Thyroid gland (tissue), 4 donors: ENCODE measurements around the gene PLA2G2E. TPM values are rescaled to one million over a fixed set of nuclear protein-coding genes. Genes with fewer than 3 reads are reported as not detected.

Experiments used
- DNase-seq, 2 donors: peaks; one replicate each; pipeline ENCODE4 v3.0.0-alpha.2; 2019
- H3K27ac ChIP-seq, 3 donors: fragments of 200-600 bp; sonication (generic); 1 replicate in 2 of 3; 2 replicates in 1 of 3; pipeline ENCODE4 v1.5.1; 2016 to 2019; ENCODE audit warnings: mild to moderate bottlenecking in 1 of 3, moderate library complexity in 1 of 3
- H3K27me3 ChIP-seq: fragments of 200-600 bp; sonication (generic); one replicate; pipeline ENCODE4 v1.5.1; 2019
- H3K36me3 ChIP-seq, 2 donors: fragments of 200-600 bp; sonication (generic); one replicate each; pipeline ENCODE4 v1.5.1; 2016 to 2019
- H3K4me1 ChIP-seq, 2 donors: fragments of 200-600 bp; sonication (generic); one replicate each; pipeline ENCODE4 v1.5.1; 2017 to 2019
- H3K4me3 ChIP-seq, 3 donors: fragments of 200-600 bp; sonication (generic); replicated peaks in 1 of 3; 1 replicate in 2 of 3; 2 replicates in 1 of 3; pipeline ENCODE4 v1.5.1; 2016; ENCODE audit warnings: mild to moderate bottlenecking in 1 of 3
- H3K9me3 ChIP-seq: fragments of 200-600 bp; sonication (generic); one replicate; pipeline ENCODE4 v1.5.1; 2017
- CTCF ChIP-seq, 6 experiments: fragments of 200-600 bp in 3 of 6; fragments of 450-650 bp in 3 of 6; sonication (generic) in 3 of 6; IDR thresholded peaks; one replicate each; pipeline ENCODE4 v1.5.1; 2016 to 2019; ENCODE audit warnings: antibody characterized with exemption in 6 of 6, mild to moderate bottlenecking in 2 of 6, inconsistent platforms in 1 of 6, moderate library complexity in 1 of 6
- POLR2A ChIP-seq, 2 donors: fragments of 450-650 bp; IDR thresholded peaks; one replicate each; pipeline ENCODE4 v1.6.1; 2017; ENCODE audit warnings: antibody characterized with exemption in 2 of 2, mild to moderate bottlenecking in 2 of 2, moderate library complexity in 1 of 2
- WGBS, 2 donors: methylation state at CpG; one replicate each; pipeline ENCODE4 v1.1.5; 2017; 5-methylcytosine and 5-hydroxymethylcytosine counted together
- intact Hi-C: fragments of 100-400 bp; cut with DNase I; formaldehyde crosslinking; loops from one replicate; pipeline ENCODE4 v1.15.1; 2023
- total RNA-seq, 4 donors: library from RNA; depleted of rRNA; stranded (reverse); fragments of >200 nt; gene quantifications; one replicate each; pipeline ENCODE4 v1.2.3, GENCODE V29; 2016

The PLA2G2E gene
- total RNA-seq, 4 donors from 2014 or later = not detected

- H3K36me3 ChIP-seq = no peaks in the 10 kb centered on the region
- no peak for DNase-seq
- H3K27ac ChIP-seq = no peak overlapping the region
- no peaks in the 10 kb centered on the region for H3K9me3 ChIP-seq
- H3K4me3 ChIP-seq = no peak overlapping the region
- H3K27me3 ChIP-seq = no peaks in the 10 kb centered on the region
- WGBS, 2 donors = 87 to 89% methylated on average over 2 of the region's 2 CpGs
- TF ChIP-seq POLR2A (IDR thresholded peaks at IDR 0.05) = no peak
- TF ChIP-seq CTCF (IDR thresholded peaks at IDR 0.05) = no peak
- no peaks in the 10 kb centered on the region for H3K4me1 ChIP-seq
- intact Hi-C loops = no loop called here
Observed at GRCh38 chr1:19954059-19954458, 30.6 kb upstream of the PLA2G2E start.

GRCh38 chr1:19949016-19949415, 25.6 kb upstream of the PLA2G2E start:
- no peaks in the 10 kb centered on the region for H3K4me1 ChIP-seq
- no peak overlapping the region for H3K27ac ChIP-seq
- 55 to 58% methylated on average over 2 of the region's 2 CpGs for WGBS, 2 donors
- intact Hi-C loops = no loop called here
- no peaks in the 10 kb centered on the region for H3K27me3 ChIP-seq
- H3K36me3 ChIP-seq = no peaks in the 10 kb centered on the region
- H3K4me3 ChIP-seq = no peak overlapping the region
- TF ChIP-seq POLR2A (IDR thresholded peaks at IDR 0.05) = no peak
- no peak for TF ChIP-seq CTCF (IDR thresholded peaks at IDR 0.05)
- H3K9me3 ChIP-seq = no peaks in the 10 kb centered on the region
- DNase-seq = no peak

- TF ChIP-seq CTCF (IDR thresholded peaks at IDR 0.05) = no peak
- TF ChIP-seq POLR2A (IDR thresholded peaks at IDR 0.05) = no peak
- H3K27ac ChIP-seq = no peak overlapping the region
- H3K4me1 ChIP-seq = no peaks in the 10 kb centered on the region
- H3K4me3 ChIP-seq = no peak overlapping the region
- no peak for DNase-seq
- H3K9me3 ChIP-seq = no peaks in the 10 kb centered on the region
- 76 to 86% methylated on average over 3 of the region's 3 CpGs for WGBS, 2 donors
- intact Hi-C loops = no loop called here
- H3K27me3 ChIP-seq = no peaks in the 10 kb centered on the region
- no peaks in the 10 kb centered on the region for H3K36me3 ChIP-seq
Observed at GRCh38 chr1:19946971-19947370, 23.6 kb upstream of the PLA2G2E start.

GRCh38 chr1:19946331-19946751, 22.9 kb upstream of the PLA2G2E start:
- 68 to 72% methylated on average over 6 of the region's 6 CpGs for WGBS, 2 donors
- TF ChIP-seq CTCF (IDR thresholded peaks at IDR 0.05) = no peak
- no peak for TF ChIP-seq POLR2A (IDR thresholded peaks at IDR 0.05)
- no peaks in the 10 kb centered on the region for H3K9me3 ChIP-seq
- intact Hi-C loops = no loop called here
- H3K36me3 ChIP-seq = no peaks in the 10 kb centered on the region
- no peaks in the 10 kb centered on the region for H3K27me3 ChIP-seq
- no peak overlapping the region for H3K27ac ChIP-seq
- no peaks in the 10 kb centered on the region for H3K4me1 ChIP-seq
- no peak overlapping the region for H3K4me3 ChIP-seq
- DNase-seq = no peak

GRCh38 chr1:19945914-19946313, 22.5 kb upstream of the PLA2G2E start:
- Histone ChIP-seq H3K9me3 (no peaks in the 10 kb centered on the region), H3K4me3 (no peak overlapping the region), H3K4me1 (no peaks in the 10 kb centered on the region), H3K36me3 (no peaks in the 10 kb centered on the region), H3K27ac (no peak overlapping the region), H3K27me3 (no peaks in the 10 kb centered on the region)
- intact Hi-C loops = no loop called here
- WGBS, 2 donors = 42 to 47% methylated on average over 2 of the region's 2 CpGs
- TF ChIP-seq CTCF (IDR thresholded peaks at IDR 0.05) (no peak), POLR2A (IDR thresholded peaks at IDR 0.05) (no peak)
- no peak for DNase-seq
